CD4-positive, CD25-positive, alpha-beta regulatory T cell (primary cell): ENCODE measurements around the gene RNF169. TPM values are rescaled to one million over a fixed set of nuclear protein-coding genes. Genes with fewer than 3 reads are reported as not detected.

Source experiments
- polyA plus RNA-seq, 4 donors: library from polyadenylated mRNA; unstranded; fragments of 300-500 nt; fragmentation: Illumina TruSeq; gene quantifications; one replicate each; pipeline ENCODE4 v1.2.3, GENCODE V29; 2021
- total RNA-seq: library from RNA; stranded (reverse); gene quantifications from one replicate; pipeline ENCODE4 v1.2.3, GENCODE V29; 2022

The RNF169 gene
- total and polyA plus RNA-seq, 5 donors from 2014 or later, result 1.3 to 30.2 (median 1.4) TPM

Other genes starting within 250 kb of the RNF169 start
- 11.8 TPM for gene POLD3, start 156.3 kb upstream of the RNF169 start, total RNA-seq
- gene POLD3, start 156.3 kb upstream of the RNF169 start, polyA plus RNA-seq, result 10 to 100 TPM; 16.3 to 20.1 (median 18.5) TPM
- not detected for gene CHRDL2, start 17.4 kb upstream of the RNF169 start, total RNA-seq
- not detected for gene CHRDL2, start 17.4 kb upstream of the RNF169 start, polyA plus RNA-seq
- 33.4 TPM for gene XRRA1, start 200.2 kb downstream of the RNF169 start, total RNA-seq
- gene XRRA1, start 200.2 kb downstream of the RNF169 start, polyA plus RNA-seq, result 10 to 100 TPM in 1 of 4 donors, 1 to 10 TPM in 3; 5.4 to 11.3 (median 7.4) TPM
- gene SPCS2, start 200.4 kb downstream of the RNF169 start, total RNA-seq, result 73.2 TPM
- gene SPCS2, start 200.4 kb downstream of the RNF169 start, polyA plus RNA-seq, result 100 to 1,000 TPM; 166 to 266 (median 195) TPM
- gene NEU3, start 240.1 kb downstream of the RNF169 start, total RNA-seq, result 10.8 TPM
- 1 to 10 TPM; 1.4 to 2.2 (median 1.9) TPM for gene NEU3, start 240.1 kb downstream of the RNF169 start, polyA plus RNA-seq